Brain microvascular endothelial cell (primary cell): ENCODE results near the gene IGF2R.

Experiments
- DNase-seq: peaks from one replicate; pipeline ENCODE4 v3.0.0-alpha.2; 2020
- H3K27ac ChIP-seq: fragments of 250-450 bp; sonication (Bioruptor Pico); 2 replicates; pipeline ENCODE4 v1.5.1; 2020; ENCODE audit warnings: mild to moderate bottlenecking, moderate library complexity
- H3K27me3 ChIP-seq: fragments of 250-450 bp; sonication (Bioruptor Pico); replicated peaks from 2 replicates; pipeline ENCODE4 v1.5.1; 2020; ENCODE audit warnings: mild to moderate bottlenecking
- H3K36me3 ChIP-seq: fragments of 250-450 bp; sonication (Bioruptor Pico); replicated peaks from 2 replicates; pipeline ENCODE4 v1.5.1; 2020; ENCODE audit warnings: mild to moderate bottlenecking
- H3K4me3 ChIP-seq: 2 replicates; pipeline ENCODE4 v1.5.1; 2011; ENCODE audit warnings: low read depth, mild to moderate bottlenecking, control low read depth, low read length, moderate library complexity
- CTCF ChIP-seq: IDR thresholded peaks from 2 replicates; pipeline ENCODE4 v1.5.1; 2011; ENCODE audit warnings: low read depth, mild to moderate bottlenecking, moderate library complexity, low read length, control low read depth, inconsistent platforms; ENCODE audit errors: missing control alignments
- in situ Hi-C: cut with HindIII; loops from 2 replicates; pipeline ENCODE4 v1.10.0; 2017; ENCODE audit warnings: low sequenced_read_pairs, low pct_ligation_motif_present

IGF2R gene

GRCh38 chr6:160004018-160004417, 35.1 kb downstream of the IGF2R start:
- Histone ChIP-seq H3K4me3 (no peak overlapping the region), H3K27ac (no peak overlapping the region), H3K36me3 (no peaks in the 10 kb centered on the region), H3K27me3 (no peaks in the 10 kb centered on the region)
- in situ Hi-C loops = no loop called here
- TF ChIP-seq CTCF = no peak
- no peak for DNase-seq

GRCh38 chr6:160004419-160005175, 35.7 kb downstream of the IGF2R start:
- DNase-seq = no peak
- Histone ChIP-seq H3K27me3 (no peaks in the 10 kb centered on the region), H3K36me3 (no peaks in the 10 kb centered on the region), H3K4me3 (no peak overlapping the region), H3K27ac (no peak overlapping the region)
- in situ Hi-C loops = no loop called here
- TF ChIP-seq CTCF = no peak

- DNase-seq = no peak
- H3K27ac ChIP-seq = no peak overlapping the region
- in situ Hi-C loops = no loop called here
- no peak overlapping the region for H3K4me3 ChIP-seq
- TF ChIP-seq CTCF = no peak
- H3K27me3 ChIP-seq = no peaks in the 10 kb centered on the region
- no peaks in the 10 kb centered on the region for H3K36me3 ChIP-seq
Observed at GRCh38 chr6:160005211-160005610, 36.3 kb downstream of the IGF2R start.

GRCh38 chr6:160005861-160006540, 37.1 kb downstream of the IGF2R start:
- Histone ChIP-seq H3K27me3 (no peaks in the 10 kb centered on the region), H3K27ac (no peak overlapping the region), H3K36me3 (peaks cover 2% of the 10 kb centered on the region), H3K4me3 (peak overlapping the region; percentile 33)
- TF ChIP-seq CTCF = no peak
- DNase-seq = no peak
- in situ Hi-C loops = no loop called here

- Histone ChIP-seq H3K27ac (no peak overlapping the region), H3K36me3 (peaks cover 4% of the 10 kb centered on the region), H3K4me3 (no peak overlapping the region), H3K27me3 (no peaks in the 10 kb centered on the region)
- TF ChIP-seq CTCF = no peak
- in situ Hi-C loops = no loop called here
- no peak for DNase-seq
Observed at GRCh38 chr6:160007145-160007544, 38.3 kb downstream of the IGF2R start.

GRCh38 chr6:160007611-160008010, 38.7 kb downstream of the IGF2R start:
- H3K27me3 ChIP-seq = no peaks in the 10 kb centered on the region
- no peak for DNase-seq
- H3K27ac ChIP-seq = no peak overlapping the region
- H3K36me3 ChIP-seq = peaks cover 7% of the 10 kb centered on the region
- no peak for TF ChIP-seq CTCF
- in situ Hi-C loops = no loop called here
- H3K4me3 ChIP-seq = no peak overlapping the region
